GM12891 (cell line): ENCODE data around the gene SULT1A2.

Experiments
- PAX5 ChIP-seq: IDR thresholded peaks from 2 replicates; pipeline ENCODE4 v1.6.1; 2011; ENCODE audit warnings: low read length, moderate library complexity, mild to moderate bottlenecking; ENCODE audit not compliant: insufficient read depth, severe bottlenecking
- POLR2A ChIP-seq: IDR thresholded peaks from 2 replicates; pipeline ENCODE4 v1.6.1; 2011; ENCODE audit warnings: low read depth, low read length, control low read depth
- POLR2AphosphoS5 ChIP-seq: IDR thresholded peaks from 2 replicates; pipeline ENCODE4 v1.6.1; 2011; ENCODE audit warnings: low read depth, low read length, control low read depth
- SPI1 ChIP-seq: IDR thresholded peaks from 2 replicates; pipeline ENCODE4 v1.6.1; 2011; ENCODE audit warnings: low read depth, low read length, control low read depth
- TAF1 ChIP-seq: IDR thresholded peaks from 2 replicates; pipeline ENCODE4 v1.6.1; 2011; ENCODE audit warnings: low read depth, low read length, control low read depth

- TF ChIP-seq POLR2AphosphoS5 = no peak
- TF ChIP-seq POLR2A = no peak
- TF ChIP-seq SPI1 = no peak
- no peak for TF ChIP-seq TAF1
- no peak for TF ChIP-seq PAX5
These were observed 29.6 kb downstream of the SULT1A2 start for GRCh38 chr16:28567292-28567691.
